ENCODE data around the gene STRIP1.

The STRIP1 gene

DNA sequence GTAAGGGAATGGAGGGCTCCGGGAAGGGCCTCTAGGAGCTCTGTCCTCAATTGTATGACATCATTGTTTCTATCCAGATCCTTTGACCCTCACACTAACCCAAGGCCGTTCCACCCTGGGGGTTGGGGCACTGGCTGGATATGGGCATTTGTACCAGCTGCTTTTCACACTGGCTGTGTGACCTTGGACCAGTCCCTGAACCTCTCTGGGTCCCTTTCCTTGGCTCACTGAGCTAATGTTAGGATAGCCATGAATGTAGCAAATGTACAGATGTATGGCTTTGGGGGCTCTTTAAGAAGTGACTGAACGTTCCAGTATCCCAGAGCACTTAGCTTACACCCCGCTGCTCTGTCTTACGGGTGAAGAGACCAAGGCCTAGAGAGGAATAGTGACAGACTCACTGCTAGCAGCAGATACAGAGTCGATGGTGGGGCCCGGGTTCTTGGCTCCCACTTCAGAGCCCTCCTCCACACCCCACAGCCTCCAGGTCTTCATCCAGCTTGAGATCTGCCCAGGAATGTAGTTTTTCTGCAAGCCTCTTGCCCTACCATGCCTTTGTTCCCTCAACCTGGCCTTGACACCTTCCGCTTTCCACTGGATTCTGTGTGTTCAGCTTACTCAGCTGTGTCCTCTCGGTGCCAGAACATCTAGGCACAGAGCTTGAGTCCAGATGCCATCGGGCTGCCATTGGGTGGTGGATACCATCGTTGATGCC lies 63.2 kb downstream of the STRIP1 start:
- DNase-seq: no peak

DNA sequence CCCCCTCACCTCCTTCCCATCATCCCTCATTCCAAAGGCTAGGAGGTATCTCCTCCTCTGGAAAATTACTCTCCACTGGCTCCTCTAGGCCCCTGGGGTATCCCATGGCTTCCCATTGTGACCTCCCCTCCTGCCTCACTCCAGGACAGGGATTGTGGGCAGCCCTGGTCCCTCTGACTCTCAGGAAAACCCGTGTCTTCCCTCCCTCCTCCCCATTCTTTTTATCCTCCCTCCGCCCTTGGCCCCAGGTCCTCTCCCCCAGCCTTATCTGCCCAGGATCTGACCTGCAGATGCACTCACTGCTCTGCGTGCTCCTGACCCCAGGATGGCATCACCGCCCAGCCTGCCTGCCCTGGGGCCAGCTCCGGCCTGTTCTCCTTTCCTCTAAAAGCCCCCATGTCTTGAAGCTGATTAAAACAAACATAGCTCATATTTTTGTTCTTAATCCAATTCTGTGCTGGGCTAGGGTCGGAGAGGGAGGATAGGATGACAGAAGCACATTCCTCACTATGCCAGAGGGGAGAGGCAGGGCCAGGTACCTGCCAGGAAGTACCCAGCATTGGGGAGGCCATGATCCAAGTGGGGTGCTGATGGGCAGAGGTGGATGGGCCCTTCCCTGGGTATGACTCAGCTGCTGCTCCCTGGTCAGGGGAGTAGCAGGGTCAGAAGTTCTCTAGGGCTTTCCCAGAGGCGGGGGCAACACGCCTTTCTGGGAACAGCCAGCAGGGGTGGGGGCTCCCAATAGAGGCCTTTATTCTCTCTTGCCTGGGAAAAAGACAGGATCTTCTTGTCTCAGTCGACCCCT lies 64.0 kb downstream of the STRIP1 start:
- DNase-seq: no peak

- DNase-seq: no peak
Measured at GRCh38 chr1:110100335-110100734, 65.9 kb downstream of the STRIP1 start.

GRCh38 chr1:110102081-110102480 lies 67.7 kb downstream of the STRIP1 start:
- DNase-seq: no peak

Data from hematopoietic multipotent progenitor cell treated with erythropoietin and hydrocortisone succinate and interleukin-3 and kit ligand, for 8 days (in vitro differentiated cells).